ENCODE data around the gene RNASEL.

GRCh38 chr1:182627622-182628021, 38.6 kb upstream of the RNASEL start:
- TF ChIP-seq CTCF (optimal IDR thresholded peaks at IDR 0.05 in 1 of 3, IDR thresholded peaks at IDR 0.05 in 1 of 3, conservative IDR thresholded peaks at IDR 0.05 in 1 of 3; ENCODE audit: extremely low read depth in 1 of 3, insufficient read depth in 2 of 3, low read length in 3 of 3) (no peak), EZH2 (IDR thresholded peaks at IDR 0.05; ENCODE audit: low read length) (no peak)
